GM21723 (cell line): ENCODE measurements around the gene TTLL5.

Experiments used
- ATAC-seq: cut with Tn5 transposase; IDR thresholded peaks from one replicate; pipeline ENCODE4 v1.9.1; 2021; ENCODE audit warnings: mild to moderate bottlenecking, moderate library complexity; ENCODE audit not compliant: unreplicated experiment

The TTLL5 gene

GRCh38 chr14:75857199-75857598 is 196.2 kb downstream of the TTLL5 start:
- ATAC-seq: no peak

- no peak for ATAC-seq
These were observed 197.3 kb downstream of the TTLL5 start for GRCh38 chr14:75858362-75858761.

DNA sequence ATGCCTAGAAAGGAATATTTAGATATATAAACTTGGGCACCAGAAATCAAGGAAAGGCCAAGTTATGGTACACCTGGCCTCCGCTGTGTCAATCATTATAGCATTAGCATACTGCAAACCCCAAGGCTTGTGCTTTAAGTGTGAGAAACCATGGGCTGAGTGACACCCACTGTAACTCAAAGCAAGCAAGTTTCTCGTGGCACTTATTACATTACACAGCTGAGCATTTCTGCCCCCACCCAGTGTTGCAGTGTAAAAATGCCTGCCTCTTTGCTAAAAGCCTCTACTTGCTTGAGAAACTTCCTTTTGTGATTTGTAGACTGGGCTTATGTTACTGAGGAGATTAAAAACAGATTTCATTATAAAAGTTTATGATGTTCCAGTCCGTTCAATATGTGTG is 198.7 kb downstream of the TTLL5 start:
- ATAC-seq: no peak

DNA sequence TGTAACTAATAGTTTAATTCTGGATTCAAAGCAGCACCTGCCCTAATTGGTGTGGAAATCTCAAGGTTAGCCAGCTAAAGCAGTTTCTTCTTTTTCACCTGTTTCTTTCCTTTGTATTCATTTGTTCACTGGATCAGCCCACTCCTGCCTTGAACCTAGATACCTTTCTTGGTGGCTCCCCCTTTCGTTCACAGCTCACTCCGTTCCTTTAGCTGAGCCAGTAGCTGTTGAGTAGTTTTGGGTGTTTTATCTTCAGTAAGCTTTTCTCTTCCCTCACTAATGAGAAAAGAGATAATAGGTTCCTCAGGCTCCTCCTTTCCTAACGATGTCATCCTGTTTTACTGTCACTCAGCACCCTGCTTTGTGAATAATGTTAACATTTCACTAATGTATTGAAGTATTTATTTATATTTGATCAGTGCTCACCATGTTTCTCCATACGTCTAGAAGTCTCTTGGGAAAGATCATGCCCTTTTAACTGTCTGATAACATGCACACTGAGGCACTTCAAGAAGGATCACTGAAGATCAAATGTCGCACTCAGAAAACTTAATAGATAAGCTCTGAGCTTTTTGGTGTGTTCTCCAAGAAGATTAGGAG is 199.6 kb downstream of the TTLL5 start:
- no peak for ATAC-seq

DNA sequence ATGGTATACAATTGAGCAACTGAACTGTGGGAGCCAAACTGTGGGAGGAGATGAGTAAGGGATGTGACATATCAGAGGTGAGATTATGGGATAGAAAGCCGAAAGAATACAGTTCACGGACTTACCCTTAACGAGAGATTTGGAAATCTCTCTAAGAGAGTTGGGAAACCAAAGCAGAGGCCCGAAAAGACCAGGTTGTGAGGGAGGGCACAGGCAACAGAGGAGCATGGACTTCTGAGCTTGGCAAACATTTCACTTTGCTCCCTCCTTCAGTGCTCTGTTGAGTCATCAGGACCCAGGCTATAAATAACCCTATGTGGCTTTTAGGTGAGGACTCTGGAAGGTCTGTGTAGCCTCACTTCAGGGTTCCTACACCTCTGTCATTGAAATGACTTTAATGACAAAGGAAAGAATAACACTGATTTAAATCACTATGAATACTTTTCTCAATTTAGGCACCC is 200.1 kb downstream of the TTLL5 start:
- ATAC-seq: no peak

DNA sequence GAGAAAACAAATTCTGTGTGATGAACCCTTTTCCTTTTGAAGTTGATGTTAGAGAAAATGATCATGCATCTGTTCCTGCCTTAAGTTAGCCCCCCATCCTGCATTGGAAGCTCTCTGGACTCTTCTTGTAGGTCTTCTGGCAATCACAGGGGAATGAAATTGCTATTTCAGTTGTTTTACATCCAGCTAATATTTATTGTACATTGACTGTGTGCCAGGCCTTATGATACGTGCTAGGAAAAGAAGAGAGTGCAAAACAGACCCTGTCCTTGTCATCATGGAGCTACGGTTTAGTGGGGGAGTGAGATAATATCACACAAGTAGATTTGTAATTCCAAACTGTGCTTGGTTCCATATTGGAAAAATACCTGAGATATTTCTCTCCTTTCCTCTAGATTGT is 202.2 kb downstream of the TTLL5 start:
- ATAC-seq: no peak

DNA sequence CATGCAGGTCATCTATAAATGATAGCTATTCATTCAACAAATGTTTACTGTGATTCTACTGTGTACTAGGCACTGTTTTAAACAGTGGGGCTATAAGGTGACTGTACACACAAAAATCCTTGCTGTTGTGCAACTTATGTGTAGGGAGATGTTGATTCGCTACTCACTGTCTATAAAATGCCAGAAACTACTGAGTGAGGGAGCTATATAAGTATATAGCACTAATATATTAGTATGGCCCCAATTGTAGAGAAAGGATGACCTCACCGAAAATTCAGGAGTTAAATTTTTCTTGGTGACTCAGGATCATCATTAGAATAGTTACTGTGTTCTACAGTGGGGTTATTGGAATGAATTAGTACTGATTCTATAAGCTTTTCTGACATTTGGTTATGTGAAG is 203.3 kb downstream of the TTLL5 start:
- ATAC-seq: no peak

GRCh38 chr14:75865531-75865930 is 204.5 kb downstream of the TTLL5 start:
- no peak for ATAC-seq

GRCh38 chr14:75866970-75867369 is 205.9 kb downstream of the TTLL5 start:
- ATAC-seq: no peak

GRCh38 chr14:75871181-75871880 is 210.3 kb downstream of the TTLL5 start:
- ATAC-seq: no peak

GRCh38 chr14:75875958-75876357 is 214.9 kb downstream of the TTLL5 start:
- ATAC-seq: peak; percentile 98

GRCh38 chr14:75876530-75876929 is 215.5 kb downstream of the TTLL5 start:
- peak; percentile 3 for ATAC-seq

DNA sequence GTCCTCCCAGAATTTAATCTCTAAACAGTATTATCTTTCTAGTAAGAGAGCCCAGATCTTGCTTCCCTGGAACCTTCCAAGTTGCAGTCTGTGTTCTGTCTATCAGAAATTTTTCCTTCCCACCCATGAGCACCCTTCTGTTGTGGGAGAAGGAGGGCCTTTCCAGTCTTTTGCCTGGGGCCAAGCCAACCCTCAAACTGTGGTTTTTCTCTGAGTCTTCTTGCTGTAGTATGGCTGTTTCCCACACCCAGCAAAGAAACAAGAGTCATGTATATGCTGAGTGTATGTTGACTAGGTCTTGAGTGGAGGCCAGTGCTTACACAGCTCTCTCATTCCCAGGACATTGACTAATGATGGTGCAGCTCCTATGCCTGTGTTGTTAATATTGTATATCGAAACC is 216.2 kb downstream of the TTLL5 start:
- ATAC-seq: no peak

- no peak for ATAC-seq
These were observed 216.8 kb downstream of the TTLL5 start for GRCh38 chr14:75877884-75878283.

GRCh38 chr14:75879031-75879430 is 218.0 kb downstream of the TTLL5 start:
- ATAC-seq: no peak

- ATAC-seq: no peak
These were observed 219.5 kb downstream of the TTLL5 start for GRCh38 chr14:75880512-75880911.

DNA sequence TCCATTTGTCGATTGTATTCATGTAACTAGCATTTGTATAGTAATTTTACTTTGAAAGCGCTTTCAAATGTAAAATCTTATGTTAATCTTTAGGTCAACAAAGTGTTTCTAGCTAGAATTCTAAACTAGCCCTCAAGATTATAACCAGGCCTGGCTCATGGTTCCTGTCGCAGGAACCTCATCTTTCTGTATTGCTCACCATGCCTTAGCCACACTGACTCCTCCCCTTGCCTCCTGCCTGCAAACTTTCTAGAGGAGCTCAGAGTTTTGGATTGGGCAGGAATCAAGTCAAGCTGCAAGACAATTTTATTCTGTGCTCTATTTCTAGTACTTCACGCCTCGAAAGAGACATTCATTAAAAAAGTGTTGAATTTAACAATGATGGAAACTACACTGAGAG is 220.9 kb downstream of the TTLL5 start:
- no peak for ATAC-seq

- ATAC-seq: no peak
These were observed 223.2 kb downstream of the TTLL5 start for GRCh38 chr14:75884198-75884611.

DNA sequence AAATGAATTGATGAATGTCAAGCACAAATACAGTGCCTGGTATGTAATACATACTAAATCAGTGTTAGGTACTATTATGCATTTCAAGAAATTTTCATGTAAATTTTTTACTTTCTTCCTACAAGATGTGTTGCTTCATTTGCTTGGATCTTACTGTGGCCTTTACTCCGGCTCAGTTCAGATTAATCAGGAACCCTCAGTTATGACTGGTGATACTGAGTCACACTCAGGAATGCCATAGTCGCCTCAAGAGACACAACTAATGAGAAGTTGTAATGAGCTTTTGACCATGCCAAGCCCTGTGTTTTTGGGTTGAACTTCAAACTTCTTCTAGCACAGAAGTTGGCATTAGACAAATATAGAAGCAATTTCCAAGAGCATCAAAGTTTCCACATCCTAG is 224.8 kb downstream of the TTLL5 start:
- ATAC-seq: no peak

GRCh38 chr14:75886636-75887348 is 225.7 kb downstream of the TTLL5 start:
- ATAC-seq: no peak

- no peak for ATAC-seq
These were observed 227.9 kb downstream of the TTLL5 start for GRCh38 chr14:75888945-75889344.

DNA sequence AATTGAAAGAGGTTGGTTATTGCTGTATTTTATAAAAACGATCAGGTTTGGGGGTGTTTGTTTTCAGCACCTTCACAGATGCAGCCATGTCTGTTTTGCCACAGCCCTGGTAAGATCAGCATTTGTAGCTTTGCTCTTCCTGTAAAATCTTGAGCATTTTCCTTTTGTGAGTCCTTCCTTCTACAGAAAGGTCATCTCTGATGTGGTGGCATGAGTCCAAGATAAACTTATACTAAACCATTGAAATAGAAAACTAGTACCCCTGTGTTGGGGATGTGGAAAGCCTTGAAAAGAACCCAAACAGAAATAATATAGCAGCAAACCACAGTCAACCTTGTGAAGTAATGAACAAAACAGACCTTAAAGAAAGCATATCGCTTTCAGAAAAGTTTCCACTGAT is 235.3 kb downstream of the TTLL5 start:
- ATAC-seq: no peak
